Endothelial cell of umbilical vein (primary cell): ENCODE data around the gene GPATCH2. TPM values are rescaled to one million over a fixed set of nuclear protein-coding genes. Genes with fewer than 3 reads are reported as not detected.

Experiments
- BruUV-seq: library from RNA; stranded (reverse); fragments of 400-500 nt; replicated peaks from 2 replicates; lab custom pipeline; 2021; lab: Mats Ljungman, UMichigan
- CTCF ChIA-PET: fragments of 300-600, 350-600 bp; sonication (Branson Sonifier 250); formaldehyde crosslinking; loops from one replicate; lab custom pipeline; 2021; ENCODE audit warnings: antibody characterized with exemption, inconsistent platforms; lab: Charles Lee
- POLR2A ChIA-PET: fragments of 300-600, 350-600 bp; sonication (Branson Sonifier 250); formaldehyde crosslinking; loops from one replicate; lab custom pipeline; 2021; ENCODE audit warnings: antibody characterized with exemption, inconsistent platforms; lab: Charles Lee
- DNase-seq: peaks from one replicate; pipeline ENCODE4 v3.0.0-alpha.2; 2011; ENCODE audit warnings: low read depth, low spot score
- FAIRE-seq: peaks from 2 replicates; lab custom pipeline; 2011; peaks lifted over from hg19 to GRCh38; lab: Jason Lieb, UNC
- H2AFZ ChIP-seq: 2 replicates; pipeline ENCODE4 v1.6.0; 2012; ENCODE audit warnings: low read depth, low read length, control low read depth, inconsistent platforms
- H3K27ac ChIP-seq: 2 replicates; pipeline ENCODE4 v1.5.1; 2011; ENCODE audit warnings: low read depth, mild to moderate bottlenecking, control low read depth, low read length, moderate library complexity; ENCODE audit not compliant: insufficient read depth
- H3K27me3 ChIP-seq, 2 experiments: 2 replicates each; pipeline versions ENCODE4 v1.6.0 to v1.6.1; 2011; ENCODE audit warnings: low read length in 2 of 2, mixed read lengths in 1 of 2; ENCODE audit not compliant: control insufficient read depth in 2 of 2, insufficient read depth in 2 of 2
- H3K36me3 ChIP-seq, 2 experiments: 2 replicates in 1 of 2; 3 replicates in 1 of 2; pipeline ENCODE4 v1.5.1; 2011; ENCODE audit warnings: low read length in 2 of 2, mild to moderate bottlenecking in 1 of 2, moderate library complexity in 1 of 2; ENCODE audit not compliant: control insufficient read depth in 2 of 2, insufficient read depth in 2 of 2; ENCODE audit errors: extremely low read depth in 1 of 2
- H3K4me1 ChIP-seq: 3 replicates; pipeline ENCODE4 v1.5.1; 2011; ENCODE audit warnings: mild to moderate bottlenecking, low read length; ENCODE audit not compliant: control insufficient read depth, insufficient read depth; ENCODE audit errors: extremely low read depth
- H3K4me2 ChIP-seq: 2 replicates; pipeline ENCODE4 v1.6.1; 2011; ENCODE audit warnings: low read length, control low read depth, mixed read lengths; ENCODE audit not compliant: insufficient read depth
- H3K4me3 ChIP-seq, 3 experiments: fragments of 200-600 bp in 1 of 3; sonication (generic), shearing (Covaris generic) in 1 of 3; replicated peaks in 1 of 3; 2 replicates each; pipeline ENCODE4 v1.5.1; 2011 to 2016; ENCODE audit warnings: control low read depth in 3 of 3, low read length in 3 of 3, mild to moderate bottlenecking in 2 of 3, inconsistent platforms in 1 of 3, low read depth in 1 of 3, moderate library complexity in 1 of 3; ENCODE audit not compliant: insufficient read depth in 1 of 3
- H3K79me2 ChIP-seq: 2 replicates; pipeline ENCODE4 v1.6.0; 2012; ENCODE audit warnings: low read length, inconsistent platforms; ENCODE audit not compliant: control insufficient read depth, insufficient read depth
- H3K9ac ChIP-seq: replicated peaks from 2 replicates; pipeline ENCODE3; 2011; ENCODE audit warnings: low read length, control low read depth; ENCODE audit not compliant: insufficient read depth; ENCODE audit errors: extremely low read depth
- H3K9me1 ChIP-seq: replicated peaks from 3 replicates; pipeline ENCODE4 v1.6.0; 2011; ENCODE audit warnings: mild to moderate bottlenecking, low read length; ENCODE audit not compliant: control insufficient read depth, insufficient read depth; ENCODE audit errors: extremely low read depth
- H3K9me3 ChIP-seq: replicated peaks from 2 replicates; pipeline ENCODE4 v1.5.1; 2012; ENCODE audit warnings: low read length, inconsistent platforms; ENCODE audit not compliant: control insufficient read depth, insufficient read depth
- H4K20me1 ChIP-seq: replicated peaks from 2 replicates; pipeline ENCODE3; 2011; ENCODE audit warnings: mild to moderate bottlenecking, low read length; ENCODE audit not compliant: control insufficient read depth, insufficient read depth; ENCODE audit errors: extremely low read depth
- CTCF ChIP-seq, 2 donors: IDR thresholded peaks; 1 replicate in 1 of 2; 2 replicates in 1 of 2; pipeline ENCODE4 v1.5.1; 2011; ENCODE audit warnings: low read length in 2 of 2, mild to moderate bottlenecking in 2 of 2, moderate library complexity in 2 of 2, control low read depth in 1 of 2, inconsistent platforms in 1 of 2, low read depth in 1 of 2; ENCODE audit not compliant: insufficient read depth in 1 of 2; ENCODE audit errors: extremely low read depth in 1 of 2
- EZH2 ChIP-seq: IDR thresholded peaks from 2 replicates; pipeline ENCODE4 v1.6.1; 2012; ENCODE audit warnings: borderline replicate concordance, low read depth, mild to moderate bottlenecking, moderate library complexity, low read length, inconsistent platforms; ENCODE audit not compliant: severe bottlenecking
- FOS ChIP-seq: IDR thresholded peaks from 2 replicates; pipeline ENCODE4 v1.6.1; 2011; ENCODE audit warnings: mild to moderate bottlenecking, low read length, moderate library complexity, borderline replicate concordance; ENCODE audit not compliant: insufficient read depth
- GATA2 ChIP-seq: IDR thresholded peaks from 2 replicates; pipeline ENCODE4 v1.7.0; 2011; ENCODE audit warnings: low read depth, mild to moderate bottlenecking, moderate library complexity, mixed read lengths, low read length; ENCODE audit not compliant: insufficient read length, insufficient read depth
- JUN ChIP-seq: IDR thresholded peaks from 2 replicates; pipeline ENCODE4 v1.6.1; 2011; ENCODE audit warnings: borderline replicate concordance, low read depth; ENCODE audit not compliant: insufficient read length, insufficient read depth
- MAX ChIP-seq: IDR thresholded peaks from 2 replicates; pipeline ENCODE4 v1.6.1; 2011; ENCODE audit not compliant: insufficient read depth, insufficient read length
- MYC ChIP-seq: IDR thresholded peaks from one replicate; pipeline ENCODE4 v1.6.1; 2011; ENCODE audit warnings: mild to moderate bottlenecking, low read depth, low read length
- POLR2A ChIP-seq: IDR thresholded peaks from 2 replicates; pipeline ENCODE4 v1.6.1; 2012; ENCODE audit warnings: low read depth, mild to moderate bottlenecking, control low read depth, low read length
- POLR2AphosphoS5 ChIP-seq: IDR thresholded peaks from 2 replicates; pipeline ENCODE4 v1.6.1; 2012; ENCODE audit warnings: low read depth, mild to moderate bottlenecking, control low read depth, low read length, moderate library complexity; ENCODE audit not compliant: insufficient read depth
- dilution Hi-C: fragments of 300-500 bp; cut with MboI; formaldehyde crosslinking; loops from one replicate; pipeline ENCODE4 v1.15.0; 2019; ENCODE audit warnings: low sequenced_read_pairs; ENCODE audit not compliant: extremely low pct_ligation_motif_present
- intact Hi-C: fragments of 100-400 bp; cut with micrococcal nuclease; formaldehyde crosslinking; loops from one replicate; pipeline ENCODE4 v1.10.0; 2022
- polyA plus RNA-seq, 4 experiments: library from polyadenylated mRNA; depleted of rRNA in 3 of 4; stranded (reverse) in 3 of 4; unstranded in 1 of 4; fragments of >200 nt; gene quantifications; 2 replicates each; pipeline versions ENCODE4 v1.2.1 to v1.2.3, GENCODE V29; 2011 to 2012; ENCODE audit warnings: missing spikeins in 1 of 4
- total RNA-seq: library from RNA; stranded (reverse); gene quantifications from 2 replicates; pipeline ENCODE4 v1.2.3, GENCODE V29; 2021

The GPATCH2 gene
- total and polyA plus RNA-seq, 2 donors (not counting 3 experiments of a cell fraction or from before 2014, with no cell fraction given), result 3.3 to 15.6 TPM

- dilution Hi-C loops (no loop called here), intact Hi-C loops (no loop called here)
- no peaks in the 10 kb centered on the region for H3K36me3 ChIP-seq
- H3K4me2 ChIP-seq, result no peak overlapping the region
- no peaks in the 10 kb centered on the region for H3K9me1 ChIP-seq
- BruUV-seq, result no TSS peak
- H3K9me3 ChIP-seq, result no peaks in the 10 kb centered on the region
- DNase-seq (no peak), FAIRE-seq (no peak)
- no peaks in the 10 kb centered on the region for H3K79me2 ChIP-seq
- H4K20me1 ChIP-seq, result no peaks in the 10 kb centered on the region
- H2AFZ ChIP-seq, result no peak overlapping the region
- no peak overlapping the region for H3K27ac ChIP-seq
- H3K4me1 ChIP-seq, result peaks cover 5% of the 10 kb centered on the region
- TF ChIP-seq FOS (no peak), POLR2A (no peak), EZH2 (no peak), POLR2AphosphoS5 (no peak), GATA2 (no peak), MYC (no peak), CTCF (IDR thresholded peaks at IDR 0.05; ENCODE audit: extremely low read depth in 1 of 2, insufficient read depth in 1 of 2, low read depth in 1 of 2, low read length in 2 of 2) (no peak), JUN (no peak), MAX (no peak)
- no peak overlapping the region for H3K9ac ChIP-seq
- no peaks in the 10 kb centered on the region for H3K27me3 ChIP-seq
- ChIA-PET CTCF (no interaction called here), POLR2A (no interaction called here)
- H3K4me3 ChIP-seq, result no peak overlapping the region
These were observed 146.0 kb downstream of the GPATCH2 start for GRCh38 chr1:217484871-217485270.
